SU-DHL-6 (cell line): ENCODE measurements around the gene TPST2.

Source experiments
- H2AFZ ChIP-seq: fragments of 200-600 bp; sonication (generic); 2 replicates; pipeline ENCODE4 v1.6.1; 2014; ENCODE audit warnings: low read depth, mild to moderate bottlenecking, moderate library complexity, mixed read lengths, antibody characterized with exemption, low read length; ENCODE audit not compliant: severe bottlenecking
- H3F3A ChIP-seq: fragments of 200-600 bp; shearing (Covaris generic); 2 replicates; pipeline ENCODE4 v1.6.0; 2016; ENCODE audit warnings: antibody characterized with exemption, mild to moderate bottlenecking; ENCODE audit not compliant: insufficient read depth
- H3K27ac ChIP-seq: fragments of 200-600 bp; sonication (generic); 2 replicates; pipeline ENCODE4 v1.5.1; 2016; ENCODE audit warnings: low read depth, mild to moderate bottlenecking, low read length, moderate library complexity, mixed read lengths
- H3K27me3 ChIP-seq: fragments of 200-600 bp; sonication (generic), shearing (Covaris generic); 2 replicates; pipeline ENCODE4 v1.6.0; 2014; ENCODE audit warnings: mild to moderate bottlenecking, low read length
- H3K36me3 ChIP-seq: fragments of 200-600 bp; sonication (generic); 2 replicates; pipeline ENCODE4 v1.6.1; 2014; ENCODE audit warnings: mild to moderate bottlenecking, low read length, mixed read lengths
- H3K4me2 ChIP-seq: fragments of 300-600, 200-600 bp; shearing (Covaris generic), sonication (generic); 2 replicates; pipeline ENCODE4 v1.6.0; 2014; ENCODE audit warnings: low read length, low read depth, mild to moderate bottlenecking; ENCODE audit not compliant: poor library complexity, severe bottlenecking
- H3K4me3 ChIP-seq: fragments of 200-600 bp; sonication (generic); 2 replicates; pipeline ENCODE4 v1.5.1; 2014; ENCODE audit warnings: antibody characterized with exemption, low read length, mild to moderate bottlenecking, mixed read lengths; ENCODE audit not compliant: insufficient read depth, poor library complexity, severe bottlenecking
- H3K79me2 ChIP-seq: fragments of 200-600 bp; sonication (generic); 2 replicates; pipeline ENCODE4 v1.6.1; 2014; ENCODE audit warnings: mild to moderate bottlenecking, low read length, moderate library complexity; ENCODE audit not compliant: insufficient read depth
- H3K9ac ChIP-seq: fragments of 200-600 bp; sonication (generic); 2 replicates; pipeline ENCODE4 v1.7.0; 2014; ENCODE audit warnings: mild to moderate bottlenecking, low read length
- H3K9me2 ChIP-seq: fragments of 200-600 bp; sonication (generic); replicated peaks from 2 replicates; pipeline ENCODE4 v1.6.1; 2014; ENCODE audit warnings: low read length; ENCODE audit not compliant: insufficient read depth
- H3K9me3 ChIP-seq: fragments of 200-600 bp; sonication (generic); 2 replicates; pipeline ENCODE4 v1.6.1; 2014; ENCODE audit warnings: low read length, mixed read lengths; ENCODE audit not compliant: insufficient read depth
- H4K20me1 ChIP-seq: fragments of 200-600 bp; sonication (generic); 2 replicates; pipeline ENCODE4 v1.6.1; 2014; ENCODE audit warnings: low read depth, mild to moderate bottlenecking, antibody characterized with exemption, low read length, moderate library complexity, mixed read lengths
- CTCF ChIP-seq: fragments of 200-600 bp; sonication (generic); IDR thresholded peaks from one replicate; pipeline ENCODE4 v1.5.1; 2017; ENCODE audit warnings: antibody characterized with exemption, mild to moderate bottlenecking, low read length, moderate library complexity; ENCODE audit not compliant: insufficient read depth, poor library complexity, severe bottlenecking
- EZH2phosphoT487 ChIP-seq: fragments of 200-600 bp; sonication (generic), shearing (Covaris generic); conservative IDR thresholded peaks from 2 replicates; pipeline ENCODE4 v1.6.1; 2018; ENCODE audit warnings: mild to moderate bottlenecking, antibody characterized with exemption, low read length, moderate library complexity, mixed read lengths

The TPST2 gene

GRCh38 chr22:26546282-26546681 lies 43.6 kb downstream of the TPST2 start:
- Histone ChIP-seq H3K27me3 (no peaks in the 10 kb centered on the region), H4K20me1 (no peaks in the 10 kb centered on the region), H3K36me3 (no peaks in the 10 kb centered on the region), H3K27ac (no peak overlapping the region), H3K4me2 (no peak overlapping the region), H3K79me2 (no peaks in the 10 kb centered on the region), H3F3A (no peaks in the 10 kb centered on the region), H3K9ac (no peak overlapping the region), H3K9me3 (no peaks in the 10 kb centered on the region), H3K9me2 (no peaks in the 10 kb centered on the region), H2AFZ (no peak overlapping the region), H3K4me3 (no peak overlapping the region)
- TF ChIP-seq EZH2phosphoT487: no peak
- no peak for TF ChIP-seq CTCF

- H3K9me3 ChIP-seq: no peaks in the 10 kb centered on the region
These were observed 44.1 kb downstream of the TPST2 start for GRCh38 chr22:26545827-26546226.

GRCh38 chr22:26545385-26545784 lies 44.5 kb downstream of the TPST2 start:
- no peak for TF ChIP-seq CTCF
- TF ChIP-seq EZH2phosphoT487: no peak
- H3K36me3 ChIP-seq: no peaks in the 10 kb centered on the region
- H2AFZ ChIP-seq: no peak overlapping the region
- H3K79me2 ChIP-seq: no peaks in the 10 kb centered on the region
- H3F3A ChIP-seq: no peaks in the 10 kb centered on the region
- H3K27ac ChIP-seq: no peak overlapping the region
- H3K9me2 ChIP-seq: no peaks in the 10 kb centered on the region
- H3K9ac ChIP-seq: no peak overlapping the region
- no peak overlapping the region for H3K4me2 ChIP-seq
- H3K4me3 ChIP-seq: no peak overlapping the region
- H4K20me1 ChIP-seq: no peaks in the 10 kb centered on the region
- H3K27me3 ChIP-seq: no peaks in the 10 kb centered on the region
- H3K9me3 ChIP-seq: no peaks in the 10 kb centered on the region

More at GRCh38 chr22:26545827-26546226, 44.1 kb downstream of the TPST2 start:
- no peak overlapping the region for H3K4me2 ChIP-seq
- no peaks in the 10 kb centered on the region for H3K79me2 ChIP-seq
- H2AFZ ChIP-seq: no peak overlapping the region
- H3K27me3 ChIP-seq: no peaks in the 10 kb centered on the region
- H3F3A ChIP-seq: no peaks in the 10 kb centered on the region
- TF ChIP-seq EZH2phosphoT487 (no peak), CTCF (no peak)
- no peaks in the 10 kb centered on the region for H4K20me1 ChIP-seq
- H3K27ac ChIP-seq: no peak overlapping the region
- H3K4me3 ChIP-seq: no peak overlapping the region
- no peak overlapping the region for H3K9ac ChIP-seq
- no peaks in the 10 kb centered on the region for H3K36me3 ChIP-seq
- H3K9me2 ChIP-seq: no peaks in the 10 kb centered on the region

- no peak overlapping the region for H3K4me2 ChIP-seq
- no peak overlapping the region for H3K4me3 ChIP-seq
- no peak overlapping the region for H3K9ac ChIP-seq
- no peaks in the 10 kb centered on the region for H3K9me2 ChIP-seq
- no peaks in the 10 kb centered on the region for H3K27me3 ChIP-seq
- H3K79me2 ChIP-seq: no peaks in the 10 kb centered on the region
- H3F3A ChIP-seq: no peaks in the 10 kb centered on the region
- H3K9me3 ChIP-seq: no peaks in the 10 kb centered on the region
- H3K36me3 ChIP-seq: no peaks in the 10 kb centered on the region
- no peaks in the 10 kb centered on the region for H4K20me1 ChIP-seq
- no peak overlapping the region for H2AFZ ChIP-seq
- TF ChIP-seq CTCF (no peak), EZH2phosphoT487 (no peak)
- no peak overlapping the region for H3K27ac ChIP-seq
These were observed 45.4 kb downstream of the TPST2 start for GRCh38 chr22:26544489-26544888.
